ENCODE results near the gene CHST4. TPM values are rescaled to one million over a fixed set of nuclear protein-coding genes. Genes with fewer than 3 reads are reported as not detected.
A peak's percentile ranks its signal among the peaks of the same experiment; 100 is the strongest.

Gene CHST4
- total RNA-seq, 1 donor from 2014 or later = not detected

DNA sequence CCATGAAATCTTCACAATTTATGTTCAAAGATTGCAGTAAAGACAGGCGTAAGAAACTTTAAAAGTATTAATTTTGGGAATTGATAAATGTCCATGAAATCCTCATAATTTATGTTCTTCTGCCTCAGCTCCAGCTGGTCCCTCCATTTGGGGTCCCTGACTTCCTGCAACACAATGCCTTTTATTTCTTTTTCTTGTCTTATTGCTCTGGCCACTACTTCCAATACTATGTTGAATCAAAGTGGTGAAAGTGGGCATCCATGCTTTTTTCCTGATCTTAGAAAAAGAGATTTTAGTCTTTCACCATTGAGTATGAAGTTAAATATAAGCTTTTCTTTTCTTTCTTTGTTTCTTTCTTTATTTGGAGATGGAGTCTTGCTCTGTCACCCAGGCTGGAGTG is 36.3 kb downstream of the CHST4 start:
- H3K4me3 Mint-ChIP-seq (ENCODE audit: unreplicated experiment) = no peak overlapping the region
- H3K36me3 Mint-ChIP-seq (ENCODE audit: unreplicated experiment) = no peaks in the 10 kb centered on the region
- no peak overlapping the region for H3K27ac Mint-ChIP-seq (ENCODE audit: unreplicated experiment)
- peaks cover 46% of the 10 kb centered on the region for H3K27me3 Mint-ChIP-seq (ENCODE audit: unreplicated experiment)
- DNase-seq (ENCODE audit: extremely low spot score, unreplicated experiment) = no peak
- TF ChIP-seq, protein P1, sequence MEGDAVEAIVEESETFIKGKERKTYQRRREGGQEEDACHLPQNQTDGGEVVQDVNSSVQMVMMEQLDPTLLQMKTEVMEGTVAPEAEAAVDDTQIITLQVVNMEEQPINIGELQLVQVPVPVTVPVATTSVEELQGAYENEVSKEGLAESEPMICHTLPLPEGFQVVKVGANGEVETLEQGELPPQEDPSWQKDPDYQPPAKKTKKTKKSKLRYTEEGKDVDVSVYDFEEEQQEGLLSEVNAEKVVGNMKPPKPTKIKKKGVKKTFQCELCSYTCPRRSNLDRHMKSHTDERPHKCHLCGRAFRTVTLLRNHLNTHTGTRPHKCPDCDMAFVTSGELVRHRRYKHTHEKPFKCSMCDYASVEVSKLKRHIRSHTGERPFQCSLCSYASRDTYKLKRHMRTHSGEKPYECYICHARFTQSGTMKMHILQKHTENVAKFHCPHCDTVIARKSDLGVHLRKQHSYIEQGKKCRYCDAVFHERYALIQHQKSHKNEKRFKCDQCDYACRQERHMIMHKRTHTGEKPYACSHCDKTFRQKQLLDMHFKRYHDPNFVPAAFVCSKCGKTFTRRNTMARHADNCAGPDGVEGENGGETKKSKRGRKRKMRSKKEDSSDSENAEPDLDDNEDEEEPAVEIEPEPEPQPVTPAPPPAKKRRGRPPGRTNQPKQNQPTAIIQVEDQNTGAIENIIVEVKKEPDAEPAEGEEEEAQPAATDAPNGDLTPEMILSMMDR (IDR thresholded peaks at IDR 0.05) = no peak
- H3K4me1 Mint-ChIP-seq (ENCODE audit: unreplicated experiment) = peaks cover 9% of the 10 kb centered on the region
- H3K9me3 Mint-ChIP-seq (ENCODE audit: unreplicated experiment) = peaks cover 13% of the 10 kb centered on the region

GRCh38 chr16:71564335-71564967 is 38.2 kb downstream of the CHST4 start:
- H3K4me3 Mint-ChIP-seq (ENCODE audit: unreplicated experiment) = peak overlapping the region; percentile 90

DNA sequence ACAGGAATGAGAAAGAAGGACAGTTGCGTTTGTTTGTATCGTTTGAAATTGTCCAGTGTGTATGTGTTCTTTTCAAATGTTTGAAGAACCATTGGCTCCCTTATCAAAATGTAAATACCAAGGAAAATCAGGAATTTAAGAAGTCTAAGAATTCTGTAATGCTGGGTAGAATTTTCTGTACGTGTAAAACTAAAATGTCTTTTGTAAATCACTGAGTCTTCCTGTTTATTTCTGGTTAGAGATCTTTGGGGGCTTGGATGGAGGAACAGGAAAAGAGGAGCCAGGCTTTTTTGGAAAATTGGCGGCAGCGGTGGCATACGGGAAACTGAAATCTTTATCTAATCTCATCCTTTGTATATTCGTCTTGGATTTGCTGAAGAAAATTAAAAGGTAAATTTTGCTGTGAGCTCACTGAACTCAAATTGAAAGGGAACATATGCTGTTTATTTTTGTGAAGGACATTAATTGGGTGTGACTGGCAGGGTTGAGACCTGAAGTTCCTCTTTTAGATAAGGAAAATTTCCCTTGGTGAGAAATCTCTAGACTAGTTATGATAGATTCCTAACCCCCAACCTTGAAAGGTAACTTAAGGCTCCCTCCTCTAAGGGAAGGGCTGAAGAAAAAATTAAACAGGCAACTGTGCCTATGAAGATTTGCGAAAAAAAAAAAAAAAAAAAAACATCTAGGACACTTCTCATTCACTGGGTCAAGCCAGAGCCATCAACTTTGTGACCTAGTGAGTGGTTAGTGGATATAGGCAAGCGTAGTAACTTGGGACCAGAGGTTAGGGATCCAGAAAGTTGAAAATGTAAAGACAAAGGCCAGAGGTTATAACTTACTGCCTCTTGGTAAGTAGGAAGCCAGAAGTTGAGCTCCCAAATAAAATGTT is 39.8 kb downstream of the CHST4 start:
- Mint-ChIP-seq H3K27ac (ENCODE audit: unreplicated experiment) (no peak overlapping the region), H3K4me1 (ENCODE audit: unreplicated experiment) (peaks cover 9% of the 10 kb centered on the region), H3K36me3 (ENCODE audit: unreplicated experiment) (no peaks in the 10 kb centered on the region), H3K4me3 (ENCODE audit: unreplicated experiment) (peak overlapping the region; percentile 90), H3K9me3 (ENCODE audit: unreplicated experiment) (peaks cover 13% of the 10 kb centered on the region), H3K27me3 (ENCODE audit: unreplicated experiment) (peaks cover 38% of the 10 kb centered on the region)
- TF ChIP-seq, protein P1 (IDR thresholded peaks at IDR 0.05) = no peak
- no peak for DNase-seq (ENCODE audit: extremely low spot score, unreplicated experiment)

More at GRCh38 chr16:71564335-71564967, 38.2 kb downstream of the CHST4 start:
- peaks cover 40% of the 10 kb centered on the region for H3K27me3 Mint-ChIP-seq (ENCODE audit: unreplicated experiment)
- H3K4me1 Mint-ChIP-seq (ENCODE audit: unreplicated experiment) = peaks cover 9% of the 10 kb centered on the region
- peaks cover 13% of the 10 kb centered on the region for H3K9me3 Mint-ChIP-seq (ENCODE audit: unreplicated experiment)
- peak overlapping the region; percentile 89 for H3K27ac Mint-ChIP-seq (ENCODE audit: unreplicated experiment)
- no peaks in the 10 kb centered on the region for H3K36me3 Mint-ChIP-seq (ENCODE audit: unreplicated experiment)
- no peak for DNase-seq (ENCODE audit: extremely low spot score, unreplicated experiment)
- TF ChIP-seq, protein P1 (IDR thresholded peaks at IDR 0.05) = no peak

DNA sequence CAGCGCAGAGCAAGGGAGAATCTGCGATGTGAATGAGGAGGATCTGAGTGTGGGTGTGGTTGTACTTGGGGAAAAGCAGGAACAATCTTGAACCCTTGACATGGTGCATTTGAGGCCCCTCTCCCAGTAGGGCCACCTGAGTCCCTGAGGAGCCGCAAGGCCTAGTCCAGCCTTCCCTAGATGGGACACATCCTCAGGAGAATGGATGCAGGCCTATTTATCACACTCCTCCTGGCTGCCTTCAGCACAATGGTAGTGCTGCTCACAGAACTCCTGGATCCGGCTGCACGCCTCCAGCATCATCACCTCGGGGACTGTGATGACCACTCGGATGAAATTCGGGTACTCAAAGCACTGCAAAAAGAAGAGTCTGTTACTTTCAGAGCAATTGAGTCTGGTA is 41.7 kb downstream of the CHST4 start:
- Mint-ChIP-seq H3K36me3 (ENCODE audit: unreplicated experiment) (no peaks in the 10 kb centered on the region), H3K4me3 (ENCODE audit: unreplicated experiment) (no peak overlapping the region), H3K27ac (ENCODE audit: unreplicated experiment) (no peak overlapping the region), H3K27me3 (ENCODE audit: unreplicated experiment) (peaks cover 56% of the 10 kb centered on the region), H3K9me3 (ENCODE audit: unreplicated experiment) (no peaks in the 10 kb centered on the region), H3K4me1 (ENCODE audit: unreplicated experiment) (peaks cover 9% of the 10 kb centered on the region)
- TF ChIP-seq, protein P1 (IDR thresholded peaks at IDR 0.05) = no peak
- DNase-seq (ENCODE audit: extremely low spot score, unreplicated experiment) = no peak

- Mint-ChIP-seq H3K9me3 (ENCODE audit: unreplicated experiment) (no peaks in the 10 kb centered on the region), H3K4me1 (ENCODE audit: unreplicated experiment) (peaks cover 9% of the 10 kb centered on the region), H3K4me3 (ENCODE audit: unreplicated experiment) (no peak overlapping the region), H3K36me3 (ENCODE audit: unreplicated experiment) (no peaks in the 10 kb centered on the region), H3K27ac (ENCODE audit: unreplicated experiment) (no peak overlapping the region), H3K27me3 (ENCODE audit: unreplicated experiment) (peaks cover 56% of the 10 kb centered on the region)
- no peak for DNase-seq (ENCODE audit: extremely low spot score, unreplicated experiment)
- TF ChIP-seq, protein P1 (IDR thresholded peaks at IDR 0.05) = no peak
Observed at GRCh38 chr16:71568551-71568950, 42.3 kb downstream of the CHST4 start.

Measured in osteocyte (in vitro differentiated cells).